Effector CD8-positive, alpha-beta T cell (primary cell): ENCODE measurements around the gene RXFP4.
A peak's percentile ranks its signal among the peaks of the same experiment; 100 is the strongest.
"Not testable (repeated sequence)": the region's sequence is repeated elsewhere in the genome, so short reads cannot be mapped to it uniquely, and the experiment has no call there.

Source experiments
- DNase-seq: peaks from one replicate; lab custom pipeline; 2025; lab: John Stamatoyannopoulos, UW

Gene RXFP4

GRCh38 chr1:155978973-155979429 is 37.6 kb downstream of the RXFP4 start:
- no peak for DNase-seq

- no peak for DNase-seq
Observed at GRCh38 chr1:155979597-155980343, 38.3 kb downstream of the RXFP4 start.

- no peak for DNase-seq
Observed at GRCh38 chr1:155981266-155982088, 40.0 kb downstream of the RXFP4 start.

- DNase-seq: no peak
Observed at GRCh38 chr1:155982106-155982505, 40.7 kb downstream of the RXFP4 start.

GRCh38 chr1:155983191-155984024 is 42.0 kb downstream of the RXFP4 start:
- no peak for DNase-seq

- no peak for DNase-seq
Observed at GRCh38 chr1:155984341-155984740, 42.9 kb downstream of the RXFP4 start.

GRCh38 chr1:155984903-155985645 is 43.6 kb downstream of the RXFP4 start:
- DNase-seq: not testable (repeated sequence)

- peak; percentile 65 for DNase-seq
Observed at GRCh38 chr1:155989242-155990004, 48.0 kb downstream of the RXFP4 start.

GRCh38 chr1:155990005-155990739 is 48.7 kb downstream of the RXFP4 start:
- DNase-seq: no peak
